Fibroblast of mammary gland (primary cell): Measurements from ENCODE around the gene LAMTOR5.
A peak's percentile ranks its signal among the peaks of the same experiment; 100 is the strongest.

Experiments used
- DNase-seq: peaks from one replicate; pipeline ENCODE4 v3.0.0-alpha.2; 2010; ENCODE audit warnings: low read depth
- H3K4me3 ChIP-seq: 2 replicates; pipeline ENCODE4 v1.5.1; 2011; ENCODE audit warnings: low read depth, mild to moderate bottlenecking, low read length, moderate library complexity; ENCODE audit not compliant: control insufficient read depth
- CTCF ChIP-seq: conservative IDR thresholded peaks from 2 replicates; pipeline ENCODE4 v1.5.1; 2011; ENCODE audit warnings: low read depth, low read length, inconsistent platforms; ENCODE audit not compliant: control insufficient read depth, insufficient read depth

LAMTOR5 gene

GRCh38 chr1:110375490-110375889 lies 32.0 kb downstream of the LAMTOR5 start:
- no peak for TF ChIP-seq CTCF
- H3K4me3 ChIP-seq, result no peak overlapping the region
- DNase-seq, result peak; percentile 60

GRCh38 chr1:110370827-110371226 lies 36.7 kb downstream of the LAMTOR5 start:
- no peak for TF ChIP-seq CTCF
- peak; percentile 77 for DNase-seq
- H3K4me3 ChIP-seq, result no peak overlapping the region

- no peak for TF ChIP-seq CTCF
- H3K4me3 ChIP-seq, result no peak overlapping the region
- DNase-seq, result no peak
Observed at GRCh38 chr1:110364221-110364620, 43.3 kb downstream of the LAMTOR5 start.

- no peak overlapping the region for H3K4me3 ChIP-seq
- DNase-seq, result no peak
- TF ChIP-seq CTCF, result no peak
Observed at GRCh38 chr1:110361856-110362255, 45.6 kb downstream of the LAMTOR5 start.

GRCh38 chr1:110360431-110360830 lies 47.1 kb downstream of the LAMTOR5 start:
- TF ChIP-seq CTCF, result no peak
- DNase-seq, result no peak
- no peak overlapping the region for H3K4me3 ChIP-seq

GRCh38 chr1:110356379-110356778 lies 51.1 kb downstream of the LAMTOR5 start:
- TF ChIP-seq CTCF, result no peak
- DNase-seq, result no peak
- H3K4me3 ChIP-seq, result no peak overlapping the region

- no peak for DNase-seq
- no peak overlapping the region for H3K4me3 ChIP-seq
- TF ChIP-seq CTCF, result no peak
Observed at GRCh38 chr1:110355321-110355720, 52.2 kb downstream of the LAMTOR5 start.
